ENCODE results near the gene RIMKLA.

GRCh38 chr1:42463921-42464320, 83.3 kb downstream of the RIMKLA start:
- TF ChIP-seq CTCF (IDR thresholded peaks at IDR 0.05; ENCODE audit: extremely low read depth in 1 of 2, insufficient read depth in 1 of 2, low read depth in 1 of 2, low read length in 2 of 2) = no peak
- TF ChIP-seq POLR2A (IDR thresholded peaks at IDR 0.05; ENCODE audit: low read depth, low read length) = no peak
- no peak for TF ChIP-seq POLR2AphosphoS5 (IDR thresholded peaks at IDR 0.05; ENCODE audit: insufficient read depth, low read depth, low read length)
- no peak for TF ChIP-seq FOS (IDR thresholded peaks at IDR 0.05; ENCODE audit: borderline replicate concordance, insufficient read depth, low read length)
- TF ChIP-seq EZH2 (IDR thresholded peaks at IDR 0.05; ENCODE audit: borderline replicate concordance, low read depth, low read length, severe bottlenecking) = no peak
- TF ChIP-seq MAX (IDR thresholded peaks at IDR 0.05; ENCODE audit: insufficient read depth, insufficient read length) = no peak
- no peak for TF ChIP-seq GATA2 (IDR thresholded peaks at IDR 0.05; ENCODE audit: insufficient read depth, insufficient read length, low read depth, low read length)
